GM12864 (cell line): ENCODE measurements around the gene NYAP2.

Experiments
- DNase-seq: peaks from one replicate; pipeline ENCODE4 v3.0.0-alpha.2; 2011; ENCODE audit warnings: low read depth
- H3K4me3 ChIP-seq: 2 replicates; pipeline ENCODE4 v1.5.1; 2011; ENCODE audit warnings: mild to moderate bottlenecking, low read depth, low read length, control low read depth
- CTCF ChIP-seq: IDR thresholded peaks from 2 replicates; pipeline ENCODE4 v1.5.1; 2011; ENCODE audit warnings: low read depth, mild to moderate bottlenecking, moderate library complexity, low read length, control low read depth, inconsistent platforms; ENCODE audit errors: missing control alignments

Gene NYAP2

GRCh38 chr2:225379856-225380255 is 19.7 kb upstream of the NYAP2 start:
- TF ChIP-seq CTCF, result no peak
- no peak overlapping the region for H3K4me3 ChIP-seq
- DNase-seq, result no peak

GRCh38 chr2:225381609-225382008 is 17.9 kb upstream of the NYAP2 start:
- TF ChIP-seq CTCF, result no peak
- H3K4me3 ChIP-seq, result no peak overlapping the region
- no peak for DNase-seq

- TF ChIP-seq CTCF, result no peak
- no peak overlapping the region for H3K4me3 ChIP-seq
- DNase-seq, result no peak
Observed at GRCh38 chr2:225398372-225398771, 1.1 kb upstream of the NYAP2 start.

- no peak overlapping the region for H3K4me3 ChIP-seq
- no peak for TF ChIP-seq CTCF
- no peak for DNase-seq
Observed at GRCh38 chr2:225400060-225400511, 576 bp downstream of the NYAP2 start.

- no peak overlapping the region for H3K4me3 ChIP-seq
- TF ChIP-seq CTCF, result no peak
- no peak for DNase-seq
Observed at GRCh38 chr2:225400546-225401400, 1.3 kb downstream of the NYAP2 start.

GRCh38 chr2:225402210-225402776 is 2.8 kb downstream of the NYAP2 start:
- no peak for TF ChIP-seq CTCF
- DNase-seq, result no peak
- H3K4me3 ChIP-seq, result no peak overlapping the region

GRCh38 chr2:225411452-225411851 is 11.9 kb downstream of the NYAP2 start:
- no peak overlapping the region for H3K4me3 ChIP-seq
- DNase-seq, result no peak
- TF ChIP-seq CTCF, result no peak
